HepG2 (cell line): Measurements from ENCODE around the gene RFXAP. TPM values are rescaled to one million over a fixed set of nuclear protein-coding genes. Genes with fewer than 3 reads are reported as not detected.

ENCODE experiments used
- CAMTA2 ChIP-seq: sonication (generic); formaldehyde crosslinking; IDR thresholded peaks from 2 replicates; pipeline ENCODE4 v1.4.0; 2020; ENCODE audit warnings: mild to moderate bottlenecking, missing genetic modification reagents, borderline replicate concordance
- EED ChIP-seq: sonication (generic); formaldehyde crosslinking; IDR thresholded peaks from 2 replicates; pipeline ENCODE4 v1.5.0; 2020; ENCODE audit warnings: mild to moderate bottlenecking, missing genetic modification reagents
- HNF4A ChIP-seq: sonication (generic); formaldehyde crosslinking; IDR thresholded peaks from 2 replicates; pipeline ENCODE4 v1.4.0; 2020; ENCODE audit warnings: missing genetic modification reagents
- PHB2 ChIP-seq: fragments of 450-650 bp; IDR thresholded peaks from 2 replicates; pipeline ENCODE4 v1.6.1; 2018; ENCODE audit not compliant: partially characterized antibody
- RCOR2 ChIP-seq: IDR thresholded peaks from 2 replicates; pipeline ENCODE4 v1.6.1; 2016; ENCODE audit warnings: missing biosample characterization, missing genetic modification reagents
- XRCC5 ChIP-seq: fragments of 200-400 bp; formaldehyde crosslinking; optimal IDR thresholded peaks from 2 replicates; pipeline ENCODE3; 2017; ENCODE audit warnings: mild to moderate bottlenecking, low read length
- ZMYM4 ChIP-seq: sonication (generic); formaldehyde crosslinking; IDR thresholded peaks from 2 replicates; pipeline ENCODE4 v1.8.1; 2023; ENCODE audit warnings: mild to moderate bottlenecking, missing genetic modification reagents
- ZNF180 ChIP-seq: sonication (generic); formaldehyde crosslinking; IDR thresholded peaks from 2 replicates; pipeline ENCODE4 v1.4.0; 2020; ENCODE audit warnings: low read depth, missing genetic modification reagents, borderline replicate concordance
- ZNF468 ChIP-seq: sonication (generic); formaldehyde crosslinking; IDR thresholded peaks from 2 replicates; pipeline ENCODE4 v1.8.0; 2022; ENCODE audit warnings: mild to moderate bottlenecking, moderate library complexity, missing genetic modification reagents
- ZNF614 ChIP-seq: IDR thresholded peaks from 2 replicates; pipeline ENCODE4 v1.6.1; 2018; ENCODE audit warnings: missing biosample characterization, missing genetic modification reagents, inconsistent platforms, borderline replicate concordance
- ZNF709 ChIP-seq: sonication (generic); formaldehyde crosslinking; IDR thresholded peaks from 2 replicates; pipeline ENCODE4 v1.5.0; 2020; ENCODE audit warnings: mild to moderate bottlenecking, missing genetic modification reagents
- polyA plus RNA-seq, 8 experiments: library from polyadenylated mRNA; depleted of rRNA in 3 of 8; stranded (reverse) in 7 of 8; unstranded in 1 of 8; fragments of >200 nt; fragmentation: Illumina TruSeq in 4 of 8; extraction: Trizol in 4 of 8; gene quantifications; 2 replicates each; pipeline versions ENCODE4 v1.2.1 to v1.2.3, GENCODE V29; 2011 to 2016; ENCODE audit warnings: low read depth in 4 of 8, missing spikeins in 1 of 8, mixed read lengths in 1 of 8; ENCODE audit not compliant: insufficient read depth in 1 of 8
- total RNA-seq, 5 experiments: library from RNA; depleted of rRNA; stranded (reverse); fragments of >200 nt; fragmentation: Illumina TruSeq; extraction: Trizol; gene quantifications; 2 replicates each; pipeline ENCODE4 v1.2.3, GENCODE V29; 2016; ENCODE audit warnings: low read depth in 1 of 5
- TF ChIP-seq, protein P1 (sequence below): sonication (generic); formaldehyde crosslinking; IDR thresholded peaks from 2 replicates; pipeline ENCODE4 v1.4.0; 2020; ENCODE audit warnings: mild to moderate bottlenecking, missing genetic modification reagents
- TF ChIP-seq, protein P2 (sequence below), 2 experiments: IDR thresholded peaks; 2 replicates each; pipeline ENCODE4 v1.6.1; 2011 to 2012; ENCODE audit warnings: low read length in 2 of 2, borderline replicate concordance in 1 of 2, low read depth in 1 of 2, mild to moderate bottlenecking in 1 of 2, moderate library complexity in 1 of 2
- TF ChIP-seq, protein P3 (sequence below): sonication (generic); formaldehyde crosslinking; IDR thresholded peaks from one replicate; pipeline ENCODE4 v1.5.1; 2020; ENCODE audit warnings: mild to moderate bottlenecking, missing genetic modification reagents; ENCODE audit errors: not compliant biosample characterization

The RFXAP gene
- total and polyA plus RNA-seq, 2 of the 13 experiments (the other 11 are each of a cell fraction or from before 2014, with no cell fraction given), result 1.8 to 7.9 TPM

DNA sequence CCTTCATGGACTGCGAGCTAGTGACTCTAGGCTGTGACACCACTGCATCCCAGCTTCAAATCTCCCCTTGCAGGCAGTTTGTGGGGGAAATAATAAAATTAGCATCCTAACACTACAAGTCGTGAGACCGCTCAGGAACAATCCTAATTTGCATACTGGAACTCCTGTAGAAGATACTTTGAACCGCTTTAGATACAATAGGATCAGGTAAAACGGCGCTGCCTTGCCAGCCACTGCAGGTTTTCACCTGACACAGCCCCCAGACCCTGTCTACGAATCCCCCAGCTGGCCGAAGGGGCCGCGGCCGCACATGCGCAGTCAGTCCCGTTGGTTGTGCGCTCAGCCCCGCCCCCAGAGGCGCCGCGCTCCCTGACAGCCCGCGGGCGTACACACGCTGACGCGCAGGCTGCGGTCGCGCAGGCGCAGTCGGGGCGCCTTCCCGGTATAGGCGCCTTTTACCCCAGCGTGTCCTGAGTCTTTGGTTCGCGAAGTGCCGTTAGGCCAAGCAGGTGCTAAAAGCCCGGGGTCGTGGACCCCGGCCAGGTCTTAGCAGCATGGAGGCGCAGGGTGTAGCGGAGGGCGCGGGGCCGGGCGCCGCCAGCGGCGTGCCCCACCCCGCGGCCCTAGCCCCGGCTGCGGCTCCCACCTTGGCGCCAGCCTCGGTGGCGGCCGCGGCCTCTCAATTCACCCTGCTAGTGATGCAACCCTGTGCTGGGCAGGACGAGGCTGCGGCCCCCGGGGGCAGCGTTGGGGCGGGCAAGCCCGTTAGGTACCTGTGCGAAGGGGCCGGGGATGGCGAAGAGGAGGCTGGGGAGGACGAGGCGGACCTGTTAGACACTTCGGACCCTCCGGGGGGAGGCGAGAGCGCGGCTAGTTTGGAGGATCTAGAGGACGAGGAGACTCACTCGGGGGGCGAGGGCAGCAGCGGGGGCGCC, at the start of gene RFXAP (continued):
- TF ChIP-seq, protein P1, sequence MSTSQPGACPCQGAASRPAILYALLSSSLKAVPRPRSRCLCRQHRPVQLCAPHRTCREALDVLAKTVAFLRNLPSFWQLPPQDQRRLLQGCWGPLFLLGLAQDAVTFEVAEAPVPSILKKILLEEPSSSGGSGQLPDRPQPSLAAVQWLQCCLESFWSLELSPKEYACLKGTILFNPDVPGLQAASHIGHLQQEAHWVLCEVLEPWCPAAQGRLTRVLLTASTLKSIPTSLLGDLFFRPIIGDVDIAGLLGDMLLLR (CRISPR knock-in tag), result no peak
- TF ChIP-seq XRCC5 (peak; percentile 26), HNF4A (CRISPR knock-in tag) (no peak), ZNF709 (0 out of 2 replicates have a peak, but pooled peaks have one; percentile 0), ZMYM4 (CRISPR knock-in tag) (peak; percentile 67), PHB2 (no peak), ZNF614 (CRISPR knock-in tag) (peak; percentile 23; the same call in 1 of the 2 replicates), ZNF180 (CRISPR knock-in tag) (no peak), CAMTA2 (CRISPR knock-in tag) (no peak), EED (CRISPR knock-in tag) (no peak), RCOR2 (no peak), ZNF468 (CRISPR knock-in tag) (no peak)
- TF ChIP-seq, protein P2, sequence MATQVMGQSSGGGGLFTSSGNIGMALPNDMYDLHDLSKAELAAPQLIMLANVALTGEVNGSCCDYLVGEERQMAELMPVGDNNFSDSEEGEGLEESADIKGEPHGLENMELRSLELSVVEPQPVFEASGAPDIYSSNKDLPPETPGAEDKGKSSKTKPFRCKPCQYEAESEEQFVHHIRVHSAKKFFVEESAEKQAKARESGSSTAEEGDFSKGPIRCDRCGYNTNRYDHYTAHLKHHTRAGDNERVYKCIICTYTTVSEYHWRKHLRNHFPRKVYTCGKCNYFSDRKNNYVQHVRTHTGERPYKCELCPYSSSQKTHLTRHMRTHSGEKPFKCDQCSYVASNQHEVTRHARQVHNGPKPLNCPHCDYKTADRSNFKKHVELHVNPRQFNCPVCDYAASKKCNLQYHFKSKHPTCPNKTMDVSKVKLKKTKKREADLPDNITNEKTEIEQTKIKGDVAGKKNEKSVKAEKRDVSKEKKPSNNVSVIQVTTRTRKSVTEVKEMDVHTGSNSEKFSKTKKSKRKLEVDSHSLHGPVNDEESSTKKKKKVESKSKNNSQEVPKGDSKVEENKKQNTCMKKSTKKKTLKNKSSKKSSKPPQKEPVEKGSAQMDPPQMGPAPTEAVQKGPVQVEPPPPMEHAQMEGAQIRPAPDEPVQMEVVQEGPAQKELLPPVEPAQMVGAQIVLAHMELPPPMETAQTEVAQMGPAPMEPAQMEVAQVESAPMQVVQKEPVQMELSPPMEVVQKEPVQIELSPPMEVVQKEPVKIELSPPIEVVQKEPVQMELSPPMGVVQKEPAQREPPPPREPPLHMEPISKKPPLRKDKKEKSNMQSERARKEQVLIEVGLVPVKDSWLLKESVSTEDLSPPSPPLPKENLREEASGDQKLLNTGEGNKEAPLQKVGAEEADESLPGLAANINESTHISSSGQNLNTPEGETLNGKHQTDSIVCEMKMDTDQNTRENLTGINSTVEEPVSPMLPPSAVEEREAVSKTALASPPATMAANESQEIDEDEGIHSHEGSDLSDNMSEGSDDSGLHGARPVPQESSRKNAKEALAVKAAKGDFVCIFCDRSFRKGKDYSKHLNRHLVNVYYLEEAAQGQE (IDR thresholded peaks at IDR 0.05; ENCODE audit: borderline replicate concordance in 1 of 2, low read depth in 1 of 2, low read length in 2 of 2), result no peak
- TF ChIP-seq, protein P3, sequence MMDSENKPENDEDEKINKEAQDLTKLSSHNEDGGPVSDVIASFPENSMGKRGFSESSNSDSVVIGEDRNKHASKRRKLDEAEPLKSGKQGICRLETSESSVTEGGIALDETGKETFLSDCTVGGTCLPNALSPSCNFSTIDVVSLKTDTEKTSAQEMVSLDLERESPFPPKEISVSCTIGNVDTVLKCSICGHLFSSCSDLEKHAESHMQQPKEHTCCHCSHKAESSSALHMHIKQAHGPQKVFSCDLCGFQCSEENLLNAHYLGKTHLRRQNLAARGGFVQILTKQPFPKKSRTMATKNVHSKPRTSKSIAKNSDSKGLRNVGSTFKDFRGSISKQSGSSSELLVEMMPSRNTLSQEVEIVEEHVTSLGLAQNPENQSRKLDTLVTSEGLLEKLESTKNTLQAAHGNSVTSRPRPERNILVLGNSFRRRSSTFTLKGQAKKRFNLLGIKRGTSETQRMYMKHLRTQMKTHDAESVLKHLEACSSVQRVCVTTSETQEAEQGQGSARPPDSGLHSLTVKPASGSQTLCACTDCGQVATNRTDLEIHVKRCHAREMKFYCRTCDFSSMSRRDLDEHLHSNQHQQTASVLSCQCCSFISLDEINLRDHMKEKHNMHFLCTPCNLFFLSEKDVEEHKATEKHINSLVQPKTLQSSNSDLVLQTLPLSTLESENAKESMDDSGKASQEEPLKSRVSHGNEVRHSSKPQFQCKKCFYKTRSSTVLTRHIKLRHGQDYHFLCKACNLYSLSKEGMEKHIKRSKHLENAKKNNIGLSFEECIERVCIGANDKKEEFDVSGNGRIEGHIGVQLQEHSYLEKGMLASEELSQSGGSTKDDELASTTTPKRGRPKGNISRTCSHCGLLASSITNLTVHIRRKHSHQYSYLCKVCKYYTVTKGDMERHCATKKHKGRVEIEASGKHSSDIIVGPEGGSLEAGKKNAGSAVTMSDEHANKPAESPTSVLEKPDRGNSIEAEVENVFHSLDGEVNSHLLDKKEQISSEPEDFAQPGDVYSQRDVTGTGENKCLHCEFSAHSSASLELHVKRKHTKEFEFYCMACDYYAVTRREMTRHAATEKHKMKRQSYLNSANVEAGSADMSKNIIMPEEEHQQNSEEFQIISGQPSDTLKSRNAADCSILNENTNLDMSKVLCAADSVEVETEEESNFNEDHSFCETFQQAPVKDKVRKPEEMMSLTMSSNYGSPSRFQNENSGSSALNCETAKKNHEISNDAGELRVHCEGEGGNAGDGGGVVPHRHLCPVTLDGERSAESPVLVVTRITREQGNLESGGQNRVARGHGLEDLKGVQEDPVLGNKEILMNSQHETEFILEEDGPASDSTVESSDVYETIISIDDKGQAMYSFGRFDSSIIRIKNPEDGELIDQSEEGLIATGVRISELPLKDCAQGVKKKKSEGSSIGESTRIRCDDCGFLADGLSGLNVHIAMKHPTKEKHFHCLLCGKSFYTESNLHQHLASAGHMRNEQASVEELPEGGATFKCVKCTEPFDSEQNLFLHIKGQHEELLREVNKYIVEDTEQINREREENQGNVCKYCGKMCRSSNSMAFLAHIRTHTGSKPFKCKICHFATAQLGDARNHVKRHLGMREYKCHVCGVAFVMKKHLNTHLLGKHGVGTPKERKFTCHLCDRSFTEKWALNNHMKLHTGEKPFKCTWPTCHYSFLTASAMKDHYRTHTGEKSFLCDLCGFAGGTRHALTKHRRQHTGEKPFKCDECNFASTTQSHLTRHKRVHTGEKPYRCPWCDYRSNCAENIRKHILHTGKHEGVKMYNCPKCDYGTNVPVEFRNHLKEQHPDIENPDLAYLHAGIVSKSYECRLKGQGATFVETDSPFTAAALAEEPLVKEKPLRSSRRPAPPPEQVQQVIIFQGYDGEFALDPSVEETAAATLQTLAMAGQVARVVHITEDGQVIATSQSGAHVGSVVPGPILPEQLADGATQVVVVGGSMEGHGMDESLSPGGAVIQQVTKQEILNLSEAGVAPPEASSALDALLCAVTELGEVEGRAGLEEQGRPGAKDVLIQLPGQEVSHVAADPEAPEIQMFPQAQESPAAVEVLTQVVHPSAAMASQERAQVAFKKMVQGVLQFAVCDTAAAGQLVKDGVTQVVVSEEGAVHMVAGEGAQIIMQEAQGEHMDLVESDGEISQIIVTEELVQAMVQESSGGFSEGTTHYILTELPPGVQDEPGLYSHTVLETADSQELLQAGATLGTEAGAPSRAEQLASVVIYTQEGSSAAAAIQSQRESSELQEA (CRISPR knock-in tag), result no peak
